GM12872 (cell line): ENCODE data around the gene INPP4A.

Source experiments
- CTCF ChIP-seq: IDR thresholded peaks from 3 replicates; pipeline ENCODE4 v1.5.1; 2011; ENCODE audit warnings: low read depth, mild to moderate bottlenecking, low read length, moderate library complexity; ENCODE audit not compliant: insufficient read depth

Gene INPP4A

GRCh38 chr2:98408155-98408554 lies 36.5 kb upstream of the INPP4A start:
- TF ChIP-seq CTCF: no peak

- peak; percentile 71 for TF ChIP-seq CTCF
These were observed 31.8 kb upstream of the INPP4A start for GRCh38 chr2:98412751-98413458.

GRCh38 chr2:98416383-98417159 lies 28.1 kb upstream of the INPP4A start:
- no peak for TF ChIP-seq CTCF

- no peak for TF ChIP-seq CTCF
These were observed 25.1 kb upstream of the INPP4A start for GRCh38 chr2:98419544-98419943.

- TF ChIP-seq CTCF: no peak
These were observed 24.5 kb upstream of the INPP4A start for GRCh38 chr2:98419977-98420725.

- TF ChIP-seq CTCF: no peak
These were observed 22.2 kb upstream of the INPP4A start for GRCh38 chr2:98422449-98422848.

- no peak for TF ChIP-seq CTCF
These were observed 17.9 kb upstream of the INPP4A start for GRCh38 chr2:98426771-98427170.
